Measurements from ENCODE around the gene GAS7. TPM values are rescaled to one million over a fixed set of nuclear protein-coding genes. Genes with fewer than 3 reads are reported as not detected.

Gene GAS7
- total RNA-seq, 2 experiments from 2014 or later, result 0.60 to 1.3 TPM

DNA sequence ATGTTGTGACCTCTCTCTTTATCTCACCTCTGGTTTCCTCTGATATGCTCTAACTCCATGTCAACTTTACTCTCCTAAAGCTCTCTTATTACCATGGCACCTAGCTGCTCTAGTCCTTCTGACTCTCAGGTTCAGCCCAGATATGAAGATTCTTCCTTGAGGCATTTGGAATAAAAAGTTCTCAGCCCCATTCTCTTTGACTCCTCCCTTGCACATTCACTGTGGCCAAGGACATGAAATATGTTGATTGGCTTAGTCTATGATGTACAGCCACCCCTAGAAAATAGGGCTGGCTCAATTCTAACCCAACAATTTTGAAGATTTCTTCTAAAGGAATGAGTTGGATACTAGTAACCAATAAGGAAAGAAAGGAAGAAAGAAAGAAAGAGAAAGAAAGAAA is 20.8 kb upstream of the GAS7 start:
- ATAC-seq (no peak), DNase-seq (no peak)
- Mint-ChIP-seq H3K27me3 (no peaks in the 10 kb centered on the region), H3K4me3 (no peak overlapping the region), H3K27ac (no peak overlapping the region), H3K9me3 (ENCODE audit: low read depth) (peaks cover 17% of the 10 kb centered on the region), H3K36me3 (ENCODE audit: low read depth) (no peaks in the 10 kb centered on the region), H3K4me1 (no peaks in the 10 kb centered on the region)
- intact Hi-C loops (cut with DNase I, micrococcal nuclease), result no loop called here
- CTCF ChIA-PET, result no interaction called here
- POLR2A ChIA-PET, result no interaction called here

DNA sequence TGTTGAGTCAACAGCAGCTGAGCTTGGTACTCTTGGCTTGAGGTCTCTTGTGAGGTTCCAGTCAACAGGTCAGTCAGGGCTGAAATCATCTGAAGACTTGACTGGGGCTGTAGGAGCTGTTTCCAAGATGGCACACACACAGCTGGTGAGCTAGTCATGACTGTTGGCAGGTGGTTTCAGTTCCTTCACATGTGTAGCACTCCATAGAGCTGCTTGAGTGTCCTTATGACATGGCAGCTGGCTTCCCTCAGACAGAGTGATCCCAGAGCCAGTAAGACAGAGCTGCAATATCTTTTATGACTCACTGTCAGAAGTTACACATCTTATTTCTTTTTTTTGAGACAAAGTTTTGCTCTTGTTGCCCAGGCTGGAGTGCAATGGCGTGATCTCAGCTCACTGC is 19.5 kb upstream of the GAS7 start:
- DNase-seq (no peak), ATAC-seq (peak; percentile 64)
- CTCF ChIA-PET, result interaction anchor here (0.8 kb wide), 1 partner anchor 228 kb away, joined by 3 read pairs; no protein-coding TSS in a partner anchor
- H3K36me3 Mint-ChIP-seq (ENCODE audit: low read depth), result no peaks in the 10 kb centered on the region
- no peaks in the 10 kb centered on the region for H3K27me3 Mint-ChIP-seq
- intact Hi-C loops (cut with DNase I, micrococcal nuclease), result no loop called here
- no peak overlapping the region for H3K27ac Mint-ChIP-seq
- no peak overlapping the region for H3K4me3 Mint-ChIP-seq
- POLR2A ChIA-PET, result no interaction called here
- H3K9me3 Mint-ChIP-seq (ENCODE audit: low read depth), result peaks cover 15% of the 10 kb centered on the region
- no peaks in the 10 kb centered on the region for H3K4me1 Mint-ChIP-seq

GRCh38 chr17:10216213-10216938 is 18.0 kb upstream of the GAS7 start:
- Mint-ChIP-seq H3K9me3 (ENCODE audit: low read depth) (peaks cover 10% of the 10 kb centered on the region), H3K27ac (no peak overlapping the region), H3K4me1 (no peaks in the 10 kb centered on the region), H3K27me3 (no peaks in the 10 kb centered on the region), H3K36me3 (ENCODE audit: low read depth) (no peaks in the 10 kb centered on the region), H3K4me3 (no peak overlapping the region)
- POLR2A ChIA-PET, result no interaction called here
- DNase-seq (no peak), ATAC-seq (no peak)
- CTCF ChIA-PET, result no interaction called here
- intact Hi-C loops (cut with DNase I, micrococcal nuclease), result no loop called here

- CTCF ChIA-PET, result no interaction called here
- intact Hi-C loops (cut with DNase I, micrococcal nuclease), result no loop called here
- Mint-ChIP-seq H3K27ac (no peak overlapping the region), H3K4me1 (no peaks in the 10 kb centered on the region), H3K4me3 (no peak overlapping the region), H3K36me3 (ENCODE audit: low read depth) (no peaks in the 10 kb centered on the region), H3K9me3 (ENCODE audit: low read depth) (peaks cover 10% of the 10 kb centered on the region), H3K27me3 (no peaks in the 10 kb centered on the region)
- ATAC-seq (no peak), DNase-seq (no peak)
- POLR2A ChIA-PET, result no interaction called here
Observed at GRCh38 chr17:10215286-10215685, 16.9 kb upstream of the GAS7 start.

- H3K9me3 Mint-ChIP-seq (ENCODE audit: low read depth), result no peaks in the 10 kb centered on the region
- no peak overlapping the region for H3K27ac Mint-ChIP-seq
- CTCF ChIA-PET, result no interaction called here
- no peak for DNase-seq
- no peak for ATAC-seq
- POLR2A ChIA-PET, result no interaction called here
- no peaks in the 10 kb centered on the region for H3K36me3 Mint-ChIP-seq (ENCODE audit: low read depth)
- H3K4me3 Mint-ChIP-seq, result no peak overlapping the region
- H3K27me3 Mint-ChIP-seq, result no peaks in the 10 kb centered on the region
- intact Hi-C loops (cut with DNase I, micrococcal nuclease), result no loop called here
- no peaks in the 10 kb centered on the region for H3K4me1 Mint-ChIP-seq
Observed at GRCh38 chr17:10211666-10212065, 13.3 kb upstream of the GAS7 start.

DNA sequence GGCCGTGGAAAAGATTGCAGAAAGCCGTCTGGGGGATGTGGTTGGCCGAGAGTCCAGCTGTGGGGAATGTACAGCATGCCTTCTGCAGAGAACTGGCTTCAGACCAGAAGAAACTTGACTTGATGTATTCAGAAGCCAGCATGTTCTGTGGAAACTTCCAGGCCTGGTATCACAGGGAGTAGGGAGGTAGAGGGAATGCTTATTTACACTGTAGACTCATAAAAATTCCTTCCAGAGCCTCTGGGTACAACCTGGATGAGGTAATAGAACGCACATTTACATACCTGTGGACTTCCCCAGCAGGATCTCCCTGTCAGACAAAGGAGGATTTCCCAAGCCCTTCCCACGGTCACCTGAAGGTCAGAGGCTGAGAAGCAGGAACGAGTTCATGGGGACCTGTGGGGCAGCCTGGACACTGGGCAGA is 11.8 kb upstream of the GAS7 start:
- CTCF ChIA-PET, result no interaction called here
- DNase-seq, result no peak
- Mint-ChIP-seq H3K4me1 (peaks cover 3% of the 10 kb centered on the region), H3K9me3 (ENCODE audit: low read depth) (peaks cover 4% of the 10 kb centered on the region), H3K27ac (no peak overlapping the region), H3K27me3 (no peaks in the 10 kb centered on the region), H3K4me3 (no peak overlapping the region), H3K36me3 (ENCODE audit: low read depth) (no peaks in the 10 kb centered on the region)
- POLR2A ChIA-PET, result no interaction called here
- no peak for ATAC-seq
- intact Hi-C loops (cut with DNase I, micrococcal nuclease), result no loop called here

- peaks cover 3% of the 10 kb centered on the region for H3K4me1 Mint-ChIP-seq
- peaks cover 11% of the 10 kb centered on the region for H3K9me3 Mint-ChIP-seq (ENCODE audit: low read depth)
- intact Hi-C loops (cut with DNase I, micrococcal nuclease), result no loop called here
- no peak overlapping the region for H3K4me3 Mint-ChIP-seq
- H3K27ac Mint-ChIP-seq, result no peak overlapping the region
- no peak for ATAC-seq
- H3K36me3 Mint-ChIP-seq (ENCODE audit: low read depth), result no peaks in the 10 kb centered on the region
- POLR2A ChIA-PET, result no interaction called here
- no peak for DNase-seq
- CTCF ChIA-PET, result no interaction called here
- no peaks in the 10 kb centered on the region for H3K27me3 Mint-ChIP-seq
Observed at GRCh38 chr17:10208604-10209193, 10.3 kb upstream of the GAS7 start.

DNA sequence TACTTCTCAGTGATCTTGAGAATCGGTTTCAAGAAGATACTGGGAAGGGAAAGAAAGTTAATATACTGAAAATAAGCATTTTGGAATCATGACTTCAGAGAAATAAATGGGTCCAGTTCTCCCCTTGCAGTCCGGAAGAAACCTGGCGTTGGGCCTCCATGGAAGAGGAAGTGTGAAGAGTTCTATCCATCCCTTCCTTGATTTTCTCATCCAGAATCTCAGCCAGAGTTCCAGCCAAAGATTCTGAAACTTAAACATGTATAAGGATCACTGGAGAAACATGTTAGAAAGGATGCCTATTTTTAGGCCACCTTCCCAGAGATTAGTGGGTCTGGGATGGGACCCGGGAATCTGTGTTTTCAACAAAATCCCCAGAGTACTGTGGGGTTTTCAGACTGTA is 8.7 kb upstream of the GAS7 start:
- no peak overlapping the region for H3K4me3 Mint-ChIP-seq
- CTCF ChIA-PET, result no interaction called here
- H3K36me3 Mint-ChIP-seq (ENCODE audit: low read depth), result no peaks in the 10 kb centered on the region
- ATAC-seq (no peak), DNase-seq (no peak)
- H3K27me3 Mint-ChIP-seq, result no peaks in the 10 kb centered on the region
- peaks cover 3% of the 10 kb centered on the region for H3K4me1 Mint-ChIP-seq
- POLR2A ChIA-PET, result no interaction called here
- H3K9me3 Mint-ChIP-seq (ENCODE audit: low read depth), result peaks cover 13% of the 10 kb centered on the region
- intact Hi-C loops (cut with DNase I, micrococcal nuclease), result no loop called here
- H3K27ac Mint-ChIP-seq, result no peak overlapping the region

DNA sequence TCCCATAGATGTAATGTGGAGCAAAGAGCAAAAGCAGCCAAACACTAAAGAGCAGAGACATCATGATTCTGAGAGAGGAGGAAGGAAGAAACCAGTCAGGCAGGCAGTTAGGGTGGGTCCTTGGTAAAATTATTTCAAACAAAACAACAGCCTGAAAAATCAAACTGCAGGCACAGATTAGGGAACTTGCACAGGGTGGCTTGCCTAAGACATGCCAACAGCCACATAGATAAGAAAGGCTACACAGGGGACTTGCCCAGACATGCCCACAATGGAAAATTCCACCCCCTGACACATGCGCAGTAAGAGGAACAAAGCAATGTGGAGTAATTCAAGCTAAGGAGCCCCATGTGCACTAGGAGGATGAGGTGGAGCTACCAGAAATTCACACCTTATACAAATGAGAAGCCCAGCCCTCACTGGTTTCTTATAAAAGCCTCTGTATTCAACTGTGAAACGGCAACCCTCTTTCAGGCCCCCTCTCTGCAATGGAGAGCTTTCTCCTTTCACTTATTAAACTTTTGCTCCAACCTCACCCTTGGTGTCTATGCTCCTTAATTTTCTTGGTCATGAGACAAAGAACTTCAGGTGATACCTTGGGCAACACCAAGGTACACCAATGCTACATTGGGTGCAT is 7.3 kb upstream of the GAS7 start:
- DNase-seq (peak; percentile 28), ATAC-seq (peak; percentile 55)
- intact Hi-C loops (cut with DNase I, micrococcal nuclease), result no loop called here
- H3K9me3 Mint-ChIP-seq (ENCODE audit: low read depth), result peaks cover 13% of the 10 kb centered on the region
- no peak overlapping the region for H3K27ac Mint-ChIP-seq
- ChIA-PET CTCF (no interaction called here), POLR2A (no interaction called here)
- H3K4me3 Mint-ChIP-seq, result no peak overlapping the region
- peaks cover 3% of the 10 kb centered on the region for H3K4me1 Mint-ChIP-seq
- H3K36me3 Mint-ChIP-seq (ENCODE audit: low read depth), result no peaks in the 10 kb centered on the region
- H3K27me3 Mint-ChIP-seq, result peaks cover 3% of the 10 kb centered on the region

DNA sequence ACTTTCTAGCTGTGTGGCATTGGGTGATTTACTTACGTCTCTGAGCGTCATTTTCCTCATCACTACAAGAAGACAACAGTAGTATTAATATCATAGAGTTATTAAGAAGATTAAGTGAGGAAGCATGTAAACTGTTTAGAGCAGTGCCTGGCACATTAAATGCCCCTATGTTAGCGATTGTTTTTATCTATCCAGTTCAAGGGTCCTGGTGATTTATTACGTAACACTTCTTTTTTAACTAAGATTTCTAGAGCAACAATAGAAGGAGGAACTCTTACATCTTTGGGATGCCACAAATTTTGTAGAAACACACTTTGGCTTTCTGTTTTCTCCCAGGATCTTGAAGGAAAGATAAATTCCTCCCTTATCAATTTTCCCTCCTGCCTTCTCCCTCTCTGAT is 3.3 kb upstream of the GAS7 start:
- ChIA-PET CTCF (no interaction called here), POLR2A (no interaction called here)
- H3K27me3 Mint-ChIP-seq, result peaks cover 19% of the 10 kb centered on the region
- no peak for ATAC-seq
- H3K27ac Mint-ChIP-seq, result no peak overlapping the region
- no peak for DNase-seq
- intact Hi-C loops (cut with DNase I, micrococcal nuclease), result no loop called here
- H3K9me3 Mint-ChIP-seq (ENCODE audit: low read depth), result peaks cover 13% of the 10 kb centered on the region
- H3K36me3 Mint-ChIP-seq (ENCODE audit: low read depth), result no peaks in the 10 kb centered on the region
- no peak overlapping the region for H3K4me3 Mint-ChIP-seq
- H3K4me1 Mint-ChIP-seq, result peaks cover 9% of the 10 kb centered on the region

- Mint-ChIP-seq H3K36me3 (ENCODE audit: low read depth) (no peaks in the 10 kb centered on the region), H3K27me3 (peaks cover 27% of the 10 kb centered on the region), H3K9me3 (ENCODE audit: low read depth) (peaks cover 13% of the 10 kb centered on the region), H3K4me1 (peaks cover 9% of the 10 kb centered on the region), H3K27ac (no peak overlapping the region), H3K4me3 (no peak overlapping the region)
- ChIA-PET CTCF (no interaction called here), POLR2A (no interaction called here)
- intact Hi-C loops (cut with DNase I, micrococcal nuclease), result no loop called here
- ATAC-seq (no peak), DNase-seq (no peak)
Observed at GRCh38 chr17:10200645-10201044, 2.2 kb upstream of the GAS7 start.

- H3K27ac Mint-ChIP-seq, result no peak overlapping the region
- intact Hi-C loops (cut with DNase I, micrococcal nuclease), result no loop called here
- peaks cover 6% of the 10 kb centered on the region for H3K4me1 Mint-ChIP-seq
- ATAC-seq (no peak), DNase-seq (no peak)
- peaks cover 12% of the 10 kb centered on the region for H3K9me3 Mint-ChIP-seq (ENCODE audit: low read depth)
- POLR2A ChIA-PET, result no interaction called here
- H3K27me3 Mint-ChIP-seq, result peaks cover 27% of the 10 kb centered on the region
- CTCF ChIA-PET, result no interaction called here
- peak overlapping the region; percentile 41 for H3K4me3 Mint-ChIP-seq
- H3K36me3 Mint-ChIP-seq (ENCODE audit: low read depth), result no peaks in the 10 kb centered on the region
Observed at GRCh38 chr17:10200016-10200415, 1.6 kb upstream of the GAS7 start.

Data from activated CD4-positive, alpha-beta T cell treated with anti-CD3 and anti-CD28 coated beads for 36 hours (primary cell).